IPS-18a (cell line): ENCODE data around the gene TPST1.
"Not testable (repeated sequence)": the region's sequence is repeated elsewhere in the genome, so short reads cannot be mapped to it uniquely, and the experiment has no call there.

Experiments used
- H3K27ac ChIP-seq: one replicate; pipeline ENCODE4 v1.5.1; 2013; ENCODE audit warnings: low read length
- H3K27me3 ChIP-seq: one replicate; pipeline ENCODE4 v1.6.1; 2013; ENCODE audit warnings: mild to moderate bottlenecking, low read length; ENCODE audit not compliant: control insufficient read depth, insufficient read depth
- H3K36me3 ChIP-seq: one replicate; pipeline ENCODE4 v1.6.1; 2013; ENCODE audit warnings: low read depth, low read length; ENCODE audit not compliant: control insufficient read depth
- H3K4me1 ChIP-seq: one replicate; pipeline ENCODE4 v1.6.1; 2013; ENCODE audit warnings: low read depth, low read length; ENCODE audit not compliant: control insufficient read depth
- H3K4me3 ChIP-seq: one replicate; pipeline ENCODE4 v1.5.1; 2013; ENCODE audit warnings: low read length
- H3K9ac ChIP-seq: one replicate; pipeline ENCODE4 v1.6.1; 2013; ENCODE audit warnings: mild to moderate bottlenecking, low read length, moderate library complexity
- H3K9me3 ChIP-seq: one replicate; pipeline ENCODE4 v1.6.1; 2013; ENCODE audit warnings: low read depth, low read length; ENCODE audit not compliant: control insufficient read depth

TPST1 gene

DNA sequence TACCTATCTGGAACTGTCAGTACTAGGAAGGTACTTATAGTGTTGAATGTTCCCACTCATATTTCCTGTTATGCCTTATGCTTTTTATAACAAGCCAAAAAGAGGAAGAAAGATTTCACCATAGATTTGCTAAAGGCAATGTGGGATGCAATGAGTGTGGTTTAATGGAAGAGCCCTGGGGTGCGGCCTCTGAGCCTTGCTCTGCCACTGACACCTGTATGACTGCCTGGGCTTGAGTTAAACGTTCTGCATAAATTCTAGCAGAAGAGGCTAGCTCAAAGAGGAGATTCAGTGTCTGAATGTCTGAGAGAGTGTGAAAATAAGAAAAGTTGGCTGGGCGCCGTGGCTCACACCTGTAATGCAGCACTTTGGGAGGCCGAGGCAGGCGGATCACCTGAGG, 143.8 kb downstream of the TPST1 start:
- no peak overlapping the region for H3K9ac ChIP-seq
- H3K27ac ChIP-seq, result no peak overlapping the region
- peaks cover 2% of the 10 kb centered on the region for H3K9me3 ChIP-seq
- H3K4me1 ChIP-seq, result peaks cover 6% of the 10 kb centered on the region
- H3K4me3 ChIP-seq, result no peak overlapping the region
- no peaks in the 10 kb centered on the region for H3K27me3 ChIP-seq
- no peaks in the 10 kb centered on the region for H3K36me3 ChIP-seq

DNA sequence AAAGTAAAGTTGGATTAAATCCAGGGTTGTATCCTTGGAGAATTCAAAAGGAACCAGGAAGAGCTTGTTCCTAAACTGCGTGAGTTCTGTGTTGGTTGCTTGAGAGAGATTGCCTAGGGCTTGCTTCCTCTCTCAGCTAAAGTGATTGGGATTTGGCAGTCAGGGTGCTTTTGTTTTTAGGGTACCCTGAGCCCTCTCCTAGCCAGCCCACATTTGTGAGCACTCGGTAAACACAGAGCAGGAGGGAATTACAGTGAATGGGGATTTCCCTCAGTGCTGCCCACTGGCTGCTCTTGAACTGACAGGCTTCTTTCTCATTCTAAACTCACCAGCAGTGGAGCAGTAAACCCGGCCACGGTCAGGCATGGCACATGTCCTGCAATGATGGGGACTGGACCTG, 146.9 kb downstream of the TPST1 start:
- Histone ChIP-seq H3K9me3 (peaks cover 2% of the 10 kb centered on the region), H3K27ac (no peak overlapping the region), H3K27me3 (no peaks in the 10 kb centered on the region), H3K9ac (no peak overlapping the region), H3K4me1 (peaks cover 6% of the 10 kb centered on the region), H3K4me3 (no peak overlapping the region), H3K36me3 (no peaks in the 10 kb centered on the region)

DNA sequence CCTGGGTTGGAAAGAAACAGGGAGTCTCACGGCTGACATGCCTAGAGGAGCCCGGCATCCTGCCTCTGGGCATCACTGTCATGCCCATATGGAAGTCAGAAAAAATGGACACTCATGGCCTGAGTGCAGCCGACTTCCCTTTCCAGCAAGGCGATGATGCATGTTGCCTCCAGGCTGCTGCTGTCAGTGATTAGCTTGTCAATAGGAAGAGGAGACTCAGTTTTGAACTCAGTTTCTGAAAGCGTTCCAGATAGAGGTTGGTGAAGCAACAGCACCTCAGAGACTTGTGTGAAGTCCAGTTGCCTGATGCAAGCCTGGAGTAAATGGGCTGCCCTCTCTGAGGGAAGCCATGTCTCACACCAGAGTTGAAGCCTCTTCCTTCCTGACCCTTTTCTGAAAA, 148.4 kb downstream of the TPST1 start:
- Histone ChIP-seq H3K36me3 (no peaks in the 10 kb centered on the region), H3K9ac (no peak overlapping the region), H3K4me1 (peaks cover 6% of the 10 kb centered on the region), H3K4me3 (no peak overlapping the region), H3K27ac (no peak overlapping the region), H3K27me3 (no peaks in the 10 kb centered on the region), H3K9me3 (no peaks in the 10 kb centered on the region)

DNA sequence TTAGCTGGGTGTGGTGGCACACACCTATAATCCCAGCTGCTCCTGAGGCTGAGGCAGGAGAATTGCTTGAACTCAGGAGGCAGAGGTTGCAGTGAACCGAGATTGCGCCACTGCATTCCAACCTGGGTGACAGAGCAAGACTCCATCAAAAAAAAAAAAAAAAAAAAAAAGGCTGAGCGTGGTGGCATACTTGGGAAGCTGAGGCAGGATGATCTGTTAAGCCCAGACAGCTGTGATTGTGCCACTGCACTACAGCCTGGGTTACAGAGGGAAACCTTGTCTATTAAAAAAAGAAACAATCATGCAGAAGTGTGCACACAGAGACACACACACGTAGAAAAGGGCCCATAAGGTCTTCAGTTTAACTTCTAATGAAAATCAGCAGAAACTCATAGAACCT, 150.6 kb downstream of the TPST1 start:
- H3K27me3 ChIP-seq, result no peaks in the 10 kb centered on the region
- H3K4me3 ChIP-seq, result no peak overlapping the region
- peaks cover 6% of the 10 kb centered on the region for H3K4me1 ChIP-seq
- no peak overlapping the region for H3K9ac ChIP-seq
- no peaks in the 10 kb centered on the region for H3K9me3 ChIP-seq
- no peak overlapping the region for H3K27ac ChIP-seq
- H3K36me3 ChIP-seq, result no peaks in the 10 kb centered on the region

DNA sequence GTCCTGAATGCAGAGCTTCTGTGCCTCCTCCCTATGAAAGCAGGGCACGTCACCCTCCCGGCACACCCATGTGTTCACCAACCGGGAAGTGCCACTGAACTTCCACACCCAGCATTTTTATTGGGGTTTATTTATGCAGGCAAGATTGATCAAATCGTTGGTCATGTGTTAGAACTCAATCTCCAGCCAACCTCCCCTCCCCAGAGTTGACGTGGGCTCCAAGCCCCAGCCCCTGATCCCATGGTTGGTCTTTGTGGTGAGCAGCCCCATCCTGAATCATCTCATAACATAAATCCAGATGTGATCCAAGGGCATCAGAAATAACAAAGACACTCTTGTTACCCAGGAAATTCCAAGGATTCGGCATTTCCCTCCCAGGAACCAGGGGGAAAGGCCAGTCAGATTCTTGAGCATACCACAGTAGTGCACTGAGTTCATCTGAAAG, 151.2 kb downstream of the TPST1 start:
- H3K9ac ChIP-seq, result no peak overlapping the region
- H3K4me3 ChIP-seq, result no peak overlapping the region
- peaks cover 6% of the 10 kb centered on the region for H3K4me1 ChIP-seq
- H3K36me3 ChIP-seq, result no peaks in the 10 kb centered on the region
- no peaks in the 10 kb centered on the region for H3K9me3 ChIP-seq
- H3K27ac ChIP-seq, result no peak overlapping the region
- H3K27me3 ChIP-seq, result no peaks in the 10 kb centered on the region

DNA sequence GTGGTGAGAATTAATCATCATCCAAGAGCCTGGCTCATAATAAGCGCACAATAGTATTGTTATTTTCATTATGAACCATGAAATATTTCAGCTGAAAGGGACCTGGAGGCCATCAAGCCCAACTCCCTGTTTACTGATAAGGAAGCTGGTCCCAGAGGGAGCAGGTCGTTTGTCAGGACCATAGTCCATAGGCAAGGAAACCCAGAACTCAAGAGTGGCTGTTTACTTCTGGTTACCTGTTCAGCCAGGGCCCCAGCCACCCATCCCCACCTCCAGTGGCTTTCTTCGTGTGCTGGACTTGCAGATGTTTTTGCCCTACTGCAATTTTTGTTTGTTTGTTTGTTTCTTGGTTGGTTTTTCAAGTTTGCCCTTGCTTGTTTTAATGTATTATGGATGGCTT, 152.0 kb downstream of the TPST1 start:
- H3K9me3 ChIP-seq, result no peaks in the 10 kb centered on the region
- no peaks in the 10 kb centered on the region for H3K27me3 ChIP-seq
- H3K9ac ChIP-seq, result no peak overlapping the region
- H3K4me3 ChIP-seq, result no peak overlapping the region
- peaks cover 6% of the 10 kb centered on the region for H3K4me1 ChIP-seq
- no peak overlapping the region for H3K27ac ChIP-seq
- H3K36me3 ChIP-seq, result no peaks in the 10 kb centered on the region

DNA sequence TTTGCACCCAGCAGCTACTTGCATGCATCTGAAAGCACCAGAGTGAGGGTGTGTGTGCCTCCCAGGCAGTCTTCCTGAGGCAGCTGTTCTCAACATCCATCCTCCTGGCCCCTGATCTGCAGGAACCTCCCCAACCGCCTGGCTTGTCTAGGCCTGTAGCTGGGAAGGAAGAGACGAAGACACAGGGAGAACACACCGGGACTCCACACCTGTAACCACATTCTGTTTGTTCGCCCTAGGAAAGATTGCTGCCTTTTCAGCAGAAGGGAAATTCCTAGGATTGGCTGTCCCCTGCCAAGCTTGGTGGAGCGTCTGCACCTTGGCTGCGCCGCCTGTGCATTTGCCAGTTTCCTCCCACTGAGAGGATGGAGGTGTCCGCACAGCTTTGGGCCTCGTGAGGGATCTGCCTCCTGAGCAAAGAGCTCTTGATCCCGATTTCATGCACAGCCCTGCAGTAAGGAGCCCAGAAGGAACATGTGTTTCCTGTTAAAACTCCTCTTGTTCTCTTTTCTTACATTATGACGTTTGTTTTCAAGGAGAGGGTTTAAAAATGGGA, 154.6 kb downstream of the TPST1 start:
- no peaks in the 10 kb centered on the region for H3K27me3 ChIP-seq
- no peaks in the 10 kb centered on the region for H3K4me1 ChIP-seq
- H3K36me3 ChIP-seq, result no peaks in the 10 kb centered on the region
- H3K9ac ChIP-seq, result no peak overlapping the region
- H3K9me3 ChIP-seq, result no peaks in the 10 kb centered on the region
- no peak overlapping the region for H3K27ac ChIP-seq
- no peak overlapping the region for H3K4me3 ChIP-seq

DNA sequence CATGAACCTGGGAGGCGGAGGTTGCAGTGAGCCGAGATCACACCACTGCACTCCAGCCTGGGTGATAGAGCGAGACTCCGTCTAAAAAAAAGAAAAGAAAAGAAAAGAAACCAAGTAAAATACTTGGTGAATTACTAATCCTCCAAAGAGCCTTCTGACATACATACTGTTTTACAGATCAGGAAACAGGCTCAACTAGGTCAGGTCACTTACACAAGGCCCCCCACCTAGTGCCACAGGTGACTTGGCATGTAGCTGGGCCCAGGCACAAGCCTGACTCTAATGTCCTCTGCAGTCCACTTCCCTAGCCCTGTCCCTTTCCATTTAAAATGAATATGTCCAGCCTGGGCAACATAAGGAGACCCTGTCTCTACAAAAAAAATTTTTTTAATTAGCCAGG, 157.0 kb downstream of the TPST1 start:
- Histone ChIP-seq H3K9ac (no peak overlapping the region), H3K4me1 (no peaks in the 10 kb centered on the region), H3K27ac (no peak overlapping the region), H3K4me3 (no peak overlapping the region), H3K9me3 (no peaks in the 10 kb centered on the region), H3K36me3 (no peaks in the 10 kb centered on the region), H3K27me3 (no peaks in the 10 kb centered on the region)

DNA sequence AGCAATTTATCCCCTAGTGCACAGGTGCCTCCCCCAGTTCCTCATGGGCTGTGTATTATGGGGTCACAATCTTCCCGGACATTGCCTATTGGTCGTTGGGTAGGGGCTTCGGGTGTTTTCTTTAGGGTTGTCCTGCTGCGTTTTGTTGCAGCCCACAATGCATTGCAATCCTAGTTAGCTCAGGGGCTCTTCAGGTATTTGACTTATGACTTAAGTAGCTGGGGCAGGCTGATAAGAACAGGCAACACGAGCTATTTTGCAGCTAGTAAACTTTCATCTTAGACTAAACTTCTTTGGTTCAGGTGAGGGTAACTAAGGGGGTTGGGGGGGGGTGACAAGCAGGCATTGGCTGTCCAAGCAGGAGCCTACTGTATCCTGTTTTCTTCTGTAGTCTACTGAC, 158.5 kb downstream of the TPST1 start:
- no peak overlapping the region for H3K4me3 ChIP-seq
- H3K27me3 ChIP-seq, result no peaks in the 10 kb centered on the region
- H3K4me1 ChIP-seq, result no peaks in the 10 kb centered on the region
- H3K9ac ChIP-seq, result no peak overlapping the region
- no peaks in the 10 kb centered on the region for H3K36me3 ChIP-seq
- no peak overlapping the region for H3K27ac ChIP-seq
- H3K9me3 ChIP-seq, result no peaks in the 10 kb centered on the region

DNA sequence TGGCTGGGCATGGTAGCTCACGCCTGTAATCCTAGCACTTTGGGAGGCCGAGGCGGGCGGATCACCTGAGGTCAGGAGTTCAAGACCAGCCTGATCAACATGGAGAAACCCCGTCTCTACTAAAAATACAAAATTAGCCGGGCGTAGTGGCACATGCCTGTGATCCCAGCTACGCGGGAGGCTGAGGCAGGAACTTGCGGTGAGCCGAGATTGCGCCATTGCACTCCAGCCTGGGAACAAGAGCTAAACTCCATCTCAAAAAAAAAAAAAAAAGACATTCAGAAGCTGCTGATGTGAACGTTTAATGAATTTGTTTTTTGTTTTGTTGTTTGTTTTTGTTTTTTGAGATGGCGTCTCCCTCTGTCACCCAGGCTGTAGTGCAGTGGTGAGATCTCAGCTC, 159.9 kb downstream of the TPST1 start:
- not testable (repeated sequence) for H3K27me3 ChIP-seq, H3K4me3 ChIP-seq, H3K36me3 ChIP-seq, H3K27ac ChIP-seq, H3K9ac ChIP-seq, H3K4me1 ChIP-seq, H3K9me3 ChIP-seq

DNA sequence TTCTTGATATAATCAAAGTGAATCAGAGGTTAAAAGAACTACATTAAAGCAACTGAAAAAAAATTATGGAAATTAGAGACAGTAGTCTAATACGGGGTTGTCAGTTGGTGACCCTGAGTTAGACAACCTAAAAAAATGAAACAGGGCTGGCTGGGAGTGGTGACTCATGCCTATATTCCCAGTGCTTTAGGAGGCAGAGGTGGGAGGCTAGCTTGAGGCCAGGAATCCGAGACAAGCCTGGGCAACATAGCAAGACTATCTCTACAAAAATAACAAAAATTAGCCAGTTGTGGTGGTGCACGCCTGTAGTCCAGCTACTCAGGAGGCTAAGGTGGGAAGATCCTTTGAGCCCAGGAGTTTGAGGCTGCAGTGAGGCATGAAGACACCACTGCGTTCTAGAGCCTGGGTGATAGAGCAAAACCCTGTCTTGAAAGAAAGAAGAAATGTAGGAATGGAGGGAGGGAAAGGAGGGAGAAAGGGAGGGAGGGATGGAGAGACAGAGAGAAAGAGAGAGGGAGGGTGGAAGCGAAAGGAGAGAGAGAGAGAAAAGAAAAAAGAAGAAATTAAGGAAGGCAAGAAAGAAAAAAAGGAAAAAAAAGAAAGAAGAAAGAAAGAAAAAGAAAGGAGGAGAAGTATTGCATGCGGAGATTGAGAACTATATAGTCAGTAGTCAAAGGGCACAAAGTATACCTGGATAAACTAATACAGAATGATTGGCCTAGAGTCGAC, 166.1 kb downstream of the TPST1 start:
- Histone ChIP-seq H3K36me3 (no peaks in the 10 kb centered on the region), H3K4me1 (no peaks in the 10 kb centered on the region), H3K4me3 (no peak overlapping the region), H3K9me3 (no peaks in the 10 kb centered on the region), H3K27me3 (no peaks in the 10 kb centered on the region), H3K9ac (no peak overlapping the region), H3K27ac (no peak overlapping the region)

DNA sequence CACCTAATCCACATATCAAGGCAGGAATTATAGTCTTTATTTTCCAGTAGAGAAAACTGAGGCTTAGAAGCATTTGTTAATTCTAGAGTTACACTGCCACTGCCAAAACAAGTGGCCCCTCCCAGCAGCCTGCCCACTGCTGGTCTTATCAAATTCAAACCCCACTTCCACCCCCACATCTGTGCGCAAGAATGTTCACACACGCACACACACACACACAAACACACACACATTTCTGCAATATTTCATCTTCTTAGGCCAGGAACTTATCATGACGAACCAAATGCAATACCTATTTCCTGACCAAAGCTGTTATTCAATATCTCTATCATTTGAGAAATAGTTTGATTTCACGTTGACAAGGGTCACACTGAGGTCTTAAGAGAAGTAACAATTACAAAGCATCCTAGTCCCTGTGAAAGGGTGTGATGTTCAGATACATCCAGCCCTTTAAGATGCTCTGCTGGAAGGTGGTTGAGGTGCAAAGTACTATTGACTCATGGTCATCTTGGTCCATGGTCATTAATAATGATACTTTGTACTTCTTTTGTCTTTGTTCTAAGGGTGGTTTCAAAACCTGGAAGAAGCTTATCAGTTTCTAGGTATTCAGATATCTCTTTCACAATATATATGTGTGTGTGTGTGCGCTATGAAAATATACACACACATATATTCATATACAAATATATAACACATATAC, 169.2 kb downstream of the TPST1 start:
- H3K36me3 ChIP-seq, H3K9me3 ChIP-seq, H3K4me3 ChIP-seq: not testable (repeated sequence)

More for the DNA sequence above, 169.2 kb downstream of the TPST1 start:
- not testable (repeated sequence) for H3K27me3 ChIP-seq, H3K4me1 ChIP-seq, H3K27ac ChIP-seq, H3K9ac ChIP-seq
